B cell (primary cell): ENCODE measurements around the gene CASTOR2.
"Not testable (repeated sequence)": the region's sequence is repeated elsewhere in the genome, so short reads cannot be mapped to it uniquely, and the experiment has no call there.

Experiments used
- EZH2 ChIP-seq: IDR thresholded peaks from 2 replicates; pipeline ENCODE4 v1.6.1; 2012; ENCODE audit warnings: borderline replicate concordance, low read depth, mild to moderate bottlenecking, moderate library complexity, low read length; ENCODE audit not compliant: insufficient read depth, poor library complexity, severe bottlenecking
- TF ChIP-seq, protein P1 (sequence below): fragments of 200-600 bp; IDR thresholded peaks from one replicate; pipeline ENCODE4 v1.8.0; 2022; ENCODE audit warnings: antibody characterized with exemption, mild to moderate bottlenecking

DNA sequence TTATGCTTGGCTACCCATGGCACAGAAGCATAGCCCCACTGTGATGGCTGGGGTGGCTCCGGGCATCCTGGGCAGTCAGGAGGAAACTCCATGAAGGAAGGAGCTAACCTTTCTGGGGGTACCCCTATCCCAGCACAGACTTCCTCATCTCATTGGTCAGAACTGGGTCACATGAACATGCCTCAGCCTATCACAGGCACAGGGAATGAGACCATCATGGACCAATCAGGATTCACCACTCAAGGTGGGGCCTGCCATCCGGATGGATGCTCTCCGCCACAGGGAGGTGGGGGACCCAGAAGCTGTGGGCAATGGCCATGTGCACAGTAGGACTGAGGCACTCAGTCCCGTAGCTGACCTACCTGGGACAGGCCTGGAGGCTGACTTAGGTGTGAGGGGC, 6.9 kb downstream of the CASTOR2 start:
- not testable (repeated sequence) for TF ChIP-seq EZH2
- TF ChIP-seq, protein P1, sequence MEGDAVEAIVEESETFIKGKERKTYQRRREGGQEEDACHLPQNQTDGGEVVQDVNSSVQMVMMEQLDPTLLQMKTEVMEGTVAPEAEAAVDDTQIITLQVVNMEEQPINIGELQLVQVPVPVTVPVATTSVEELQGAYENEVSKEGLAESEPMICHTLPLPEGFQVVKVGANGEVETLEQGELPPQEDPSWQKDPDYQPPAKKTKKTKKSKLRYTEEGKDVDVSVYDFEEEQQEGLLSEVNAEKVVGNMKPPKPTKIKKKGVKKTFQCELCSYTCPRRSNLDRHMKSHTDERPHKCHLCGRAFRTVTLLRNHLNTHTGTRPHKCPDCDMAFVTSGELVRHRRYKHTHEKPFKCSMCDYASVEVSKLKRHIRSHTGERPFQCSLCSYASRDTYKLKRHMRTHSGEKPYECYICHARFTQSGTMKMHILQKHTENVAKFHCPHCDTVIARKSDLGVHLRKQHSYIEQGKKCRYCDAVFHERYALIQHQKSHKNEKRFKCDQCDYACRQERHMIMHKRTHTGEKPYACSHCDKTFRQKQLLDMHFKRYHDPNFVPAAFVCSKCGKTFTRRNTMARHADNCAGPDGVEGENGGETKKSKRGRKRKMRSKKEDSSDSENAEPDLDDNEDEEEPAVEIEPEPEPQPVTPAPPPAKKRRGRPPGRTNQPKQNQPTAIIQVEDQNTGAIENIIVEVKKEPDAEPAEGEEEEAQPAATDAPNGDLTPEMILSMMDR: not testable (repeated sequence)
